Stimulated activated CD8-positive, alpha-beta memory T cell treated with anti-CD3 and anti-CD28 coated beads, Interleukin-12 subunit alpha, Interleukin-12 subunit beta, amount 100 ng/mL, for 1 hour (primary cell): ENCODE results near the gene PCDHGA2.
"Not testable (repeated sequence)": the region's sequence is repeated elsewhere in the genome, so short reads cannot be mapped to it uniquely, and the experiment has no call there.

Source experiments
- DNase-seq: peaks from one replicate; pipeline ENCODE4 v3.0.0-alpha.2; 2020; ENCODE audit warnings: low read depth

Gene PCDHGA2

DNA sequence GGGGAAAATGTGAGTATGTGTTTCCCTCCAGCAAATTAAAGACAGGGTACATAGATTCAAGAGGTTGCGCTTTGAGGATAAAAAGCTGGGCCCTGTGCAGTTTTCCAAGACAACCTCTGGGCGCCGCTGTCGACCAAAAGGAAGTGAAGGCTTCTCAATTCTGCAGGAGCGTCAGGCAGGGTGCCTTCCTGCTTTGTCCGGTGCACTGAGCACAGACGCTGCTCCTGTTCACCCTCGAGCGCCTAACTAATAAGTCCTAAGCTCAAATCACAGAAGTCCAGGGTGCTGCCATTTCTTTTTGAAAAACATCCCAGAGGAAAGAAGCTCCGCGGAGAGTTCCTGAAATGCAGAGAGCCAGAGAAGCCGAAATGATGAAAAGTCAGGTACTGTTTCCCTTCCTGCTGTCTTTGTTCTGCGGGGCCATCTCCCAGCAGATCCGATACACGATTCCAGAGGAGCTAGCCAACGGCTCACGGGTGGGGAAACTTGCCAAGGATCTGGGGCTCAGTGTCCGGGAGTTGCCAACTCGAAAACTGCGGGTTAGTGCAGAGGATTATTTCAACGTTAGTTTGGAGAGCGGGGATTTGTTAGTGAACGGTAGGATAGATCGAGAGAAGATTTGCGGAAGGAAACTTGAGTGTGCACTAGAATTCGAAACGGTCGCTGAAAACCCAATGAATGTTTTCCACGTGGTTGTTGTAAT lies 11.5 kb downstream of the PCDHGA2 start, which contains the start of gene PCDHGB1:
PCDHGB1 (plus strand) TSS at position 183 of the 703 bp plus-strand sequence; CDS start at position 345, 162 bp downstream.
- no peak for DNase-seq

DNA sequence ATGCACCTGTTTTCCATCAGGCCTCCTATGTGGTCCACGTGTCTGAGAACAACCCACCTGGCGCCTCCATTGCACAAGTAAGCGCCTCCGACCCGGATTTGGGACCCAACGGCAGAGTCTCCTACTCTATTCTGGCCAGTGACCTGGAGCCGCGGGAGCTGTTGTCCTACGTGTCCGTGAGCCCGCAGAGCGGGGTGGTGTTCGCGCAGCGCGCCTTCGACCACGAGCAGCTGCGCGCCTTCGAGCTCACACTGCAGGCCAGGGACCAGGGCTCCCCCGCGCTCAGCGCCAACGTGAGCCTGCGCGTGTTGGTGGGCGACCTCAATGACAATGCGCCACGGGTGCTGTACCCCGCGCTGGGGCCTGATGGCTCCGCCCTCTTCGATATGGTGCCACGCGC lies 13.0 kb downstream of the PCDHGA2 start:
- no peak for DNase-seq

DNA sequence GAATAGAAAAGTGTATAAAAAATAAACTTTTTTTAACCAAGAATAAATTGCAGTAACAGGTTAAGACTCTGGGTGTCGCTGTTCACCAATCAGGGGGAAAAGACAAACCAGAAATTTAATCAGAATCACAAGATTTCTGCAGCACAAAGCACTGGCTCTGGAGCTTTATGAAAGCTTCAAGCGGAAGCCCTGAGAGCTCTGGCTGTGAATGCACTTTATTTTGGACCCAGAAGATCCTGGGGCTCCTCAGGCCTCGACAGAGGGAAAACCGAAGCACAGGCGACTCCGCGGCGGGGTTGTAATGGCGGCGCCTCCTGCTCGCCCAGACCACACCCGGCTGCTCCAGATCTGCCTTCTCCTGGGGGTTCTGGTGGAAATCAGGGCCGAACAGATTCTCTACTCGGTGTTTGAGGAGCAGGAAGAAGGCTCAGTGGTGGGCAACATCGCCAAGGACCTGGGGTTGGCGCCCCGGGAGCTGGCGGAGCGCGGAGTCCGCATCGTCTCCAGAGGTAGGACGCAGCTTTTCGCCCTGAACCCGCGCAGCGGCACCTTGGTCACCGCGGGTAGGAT lies 16.4 kb downstream of the PCDHGA2 start, which contains the start of gene PCDHGA4:
PCDHGA4 (plus strand) TSS at position 122 of the 570 bp plus-strand sequence; CDS start at position 209, 87 bp downstream.
- DNase-seq, result no peak

DNA sequence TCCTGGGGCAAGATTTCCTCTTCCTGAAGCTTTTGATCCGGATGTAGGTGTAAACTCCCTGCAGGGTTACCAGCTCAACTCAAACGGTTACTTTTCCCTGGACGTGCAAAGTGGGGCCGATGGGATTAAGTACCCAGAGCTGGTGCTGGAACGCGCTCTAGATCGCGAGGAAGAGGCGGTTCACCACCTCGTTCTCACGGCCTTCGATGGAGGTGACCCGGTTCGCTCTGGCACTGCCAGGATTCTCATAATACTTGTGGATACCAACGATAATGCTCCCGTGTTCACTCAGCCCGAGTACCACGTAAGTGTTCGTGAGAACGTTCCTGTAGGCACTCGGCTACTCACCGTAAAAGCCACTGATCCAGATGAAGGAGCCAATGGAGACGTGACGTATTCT lies 17.1 kb downstream of the PCDHGA2 start:
- no peak for DNase-seq

DNA sequence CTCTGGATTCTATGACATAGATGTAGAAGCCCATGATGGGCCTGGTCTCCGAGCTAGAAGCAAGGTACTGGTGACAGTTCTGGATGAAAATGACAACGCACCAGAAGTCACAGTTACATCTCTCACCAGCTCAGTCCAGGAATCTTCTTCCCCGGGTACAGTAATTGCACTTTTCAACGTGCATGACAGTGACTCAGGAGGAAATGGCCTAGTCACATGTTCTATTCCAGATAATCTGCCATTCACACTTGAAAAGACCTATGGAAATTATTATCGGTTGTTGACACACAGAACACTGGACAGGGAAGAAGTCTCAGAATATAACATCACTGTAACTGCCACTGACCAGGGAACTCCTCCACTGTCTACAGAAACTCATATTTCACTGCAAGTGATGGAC lies 17.6 kb downstream of the PCDHGA2 start:
- DNase-seq, result no peak

DNA sequence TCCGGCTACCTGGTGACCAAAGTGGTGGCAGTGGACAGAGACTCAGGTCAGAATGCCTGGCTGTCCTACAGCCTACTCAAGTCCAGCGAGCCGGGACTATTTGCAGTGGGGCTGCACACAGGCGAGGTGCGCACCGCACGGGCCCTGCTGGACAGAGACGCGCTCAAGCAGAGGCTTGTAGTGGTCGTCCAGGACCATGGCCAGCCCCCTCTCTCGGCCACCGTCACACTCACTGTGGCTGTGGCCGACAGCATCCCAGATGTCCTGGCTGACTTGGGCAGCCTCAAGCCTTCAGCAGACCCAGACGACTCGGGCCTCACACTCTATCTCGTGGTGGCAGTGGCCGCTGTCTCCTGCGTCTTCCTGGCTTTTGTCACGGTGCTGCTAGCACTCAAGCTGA lies 18.4 kb downstream of the PCDHGA2 start:
- DNase-seq, result no peak

DNA sequence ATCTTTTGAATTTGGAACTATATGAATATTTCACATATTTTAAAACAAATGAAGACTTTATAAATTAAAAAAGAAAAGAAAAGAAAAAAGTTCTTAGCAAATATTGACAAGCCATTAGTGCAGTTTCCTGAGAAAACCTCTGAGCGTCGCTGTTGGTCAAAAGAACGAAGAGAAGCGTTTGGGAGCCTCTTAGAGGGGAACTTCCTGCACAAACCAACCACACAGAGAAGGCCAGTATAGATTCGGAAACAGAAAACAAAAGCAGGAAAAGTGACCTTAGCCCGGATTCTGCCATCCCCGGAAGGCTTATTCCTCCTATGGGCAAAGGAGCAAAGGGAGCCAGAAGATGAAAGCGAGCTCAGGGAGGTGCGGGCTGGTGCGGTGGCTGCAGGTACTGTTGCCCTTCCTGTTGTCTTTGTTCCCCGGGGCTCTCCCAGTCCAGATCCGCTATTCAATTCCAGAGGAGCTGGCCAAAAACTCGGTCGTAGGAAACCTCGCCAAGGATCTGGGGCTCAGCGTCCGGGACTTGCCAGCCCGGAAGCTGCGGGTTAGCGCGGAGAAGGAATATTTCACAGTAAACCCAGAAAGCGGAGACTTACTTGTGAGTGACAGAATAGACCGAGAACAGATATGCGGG lies 21.3 kb downstream of the PCDHGA2 start, which contains the start of gene PCDHGB2:
PCDHGB2 (plus strand) TSS at position 205 of the 637 bp plus-strand sequence; CDS start at position 347, 142 bp downstream.
- DNase-seq, result no peak

DNA sequence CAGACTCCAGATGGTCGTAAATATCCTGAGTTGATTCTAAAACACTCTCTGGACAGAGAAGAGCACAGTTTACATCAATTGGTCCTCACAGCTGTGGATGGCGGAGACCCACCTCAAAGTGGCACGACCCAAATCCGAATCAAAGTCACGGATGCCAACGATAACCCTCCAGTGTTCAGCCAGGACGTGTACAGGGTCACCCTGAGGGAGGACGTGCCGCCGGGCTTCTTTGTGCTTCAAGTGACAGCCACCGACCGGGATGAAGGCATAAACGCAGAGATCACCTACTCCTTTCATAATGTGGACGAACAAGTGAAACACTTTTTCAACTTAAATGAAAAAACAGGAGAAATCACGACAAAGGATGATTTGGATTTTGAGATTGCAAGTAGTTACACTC lies 22.1 kb downstream of the PCDHGA2 start:
- DNase-seq, result no peak

DNA sequence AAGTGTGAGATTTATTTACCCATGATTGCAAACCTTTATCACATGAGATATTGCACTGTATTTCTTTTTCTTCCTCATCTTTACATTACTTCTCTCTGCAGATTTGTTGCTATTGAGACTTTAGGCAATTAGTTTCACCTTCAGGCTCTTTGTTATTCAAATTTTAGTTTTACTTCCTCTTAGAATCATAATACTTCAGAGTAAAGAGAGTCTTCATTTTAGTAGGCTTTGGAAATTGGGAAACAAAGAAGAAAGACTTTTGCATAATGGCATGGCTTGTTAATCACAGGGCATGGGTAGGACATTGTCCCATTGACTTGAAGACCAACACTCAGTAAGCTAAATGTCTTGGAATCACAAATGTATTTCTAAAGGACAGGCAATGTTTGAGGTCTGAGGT lies 24.2 kb downstream of the PCDHGA2 start:
- DNase-seq, result no peak

DNA sequence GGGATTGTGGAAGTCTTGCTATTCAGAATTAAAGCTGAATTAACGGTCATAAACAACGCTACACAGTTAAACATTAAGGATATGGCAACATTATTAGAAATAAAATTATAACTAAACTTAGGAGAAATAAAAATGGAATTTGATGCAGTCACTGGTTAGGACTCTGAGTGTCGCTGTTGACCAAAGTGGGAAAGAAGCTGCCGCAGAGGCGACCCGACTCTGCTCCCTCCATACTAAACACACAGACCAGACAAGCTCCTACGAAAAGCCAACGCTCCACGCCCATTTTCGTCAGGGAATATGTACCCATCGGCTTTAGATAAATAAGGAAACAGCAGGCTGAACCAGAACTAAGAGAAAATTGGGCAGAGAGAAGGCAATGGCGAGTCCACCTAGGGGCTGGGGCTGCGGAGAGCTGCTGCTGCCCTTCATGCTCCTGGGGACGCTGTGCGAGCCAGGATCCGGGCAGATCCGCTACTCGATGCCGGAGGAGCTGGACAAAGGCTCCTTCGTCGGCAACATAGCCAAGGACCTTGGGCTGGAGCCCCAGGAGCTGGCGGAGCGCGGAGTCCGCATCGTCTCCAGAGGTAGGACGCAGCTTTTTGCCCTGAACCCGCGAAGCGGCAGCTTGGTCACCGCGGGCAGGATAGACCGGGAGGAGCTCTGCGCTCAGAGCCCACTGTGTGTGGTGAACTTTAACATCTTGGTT lies 25.5 kb downstream of the PCDHGA2 start, which contains the start of gene PCDHGA5:
PCDHGA5 (plus strand) TSS at position 211 of the 709 bp plus-strand sequence; CDS start at position 380, 169 bp downstream.
- no peak for DNase-seq

DNA sequence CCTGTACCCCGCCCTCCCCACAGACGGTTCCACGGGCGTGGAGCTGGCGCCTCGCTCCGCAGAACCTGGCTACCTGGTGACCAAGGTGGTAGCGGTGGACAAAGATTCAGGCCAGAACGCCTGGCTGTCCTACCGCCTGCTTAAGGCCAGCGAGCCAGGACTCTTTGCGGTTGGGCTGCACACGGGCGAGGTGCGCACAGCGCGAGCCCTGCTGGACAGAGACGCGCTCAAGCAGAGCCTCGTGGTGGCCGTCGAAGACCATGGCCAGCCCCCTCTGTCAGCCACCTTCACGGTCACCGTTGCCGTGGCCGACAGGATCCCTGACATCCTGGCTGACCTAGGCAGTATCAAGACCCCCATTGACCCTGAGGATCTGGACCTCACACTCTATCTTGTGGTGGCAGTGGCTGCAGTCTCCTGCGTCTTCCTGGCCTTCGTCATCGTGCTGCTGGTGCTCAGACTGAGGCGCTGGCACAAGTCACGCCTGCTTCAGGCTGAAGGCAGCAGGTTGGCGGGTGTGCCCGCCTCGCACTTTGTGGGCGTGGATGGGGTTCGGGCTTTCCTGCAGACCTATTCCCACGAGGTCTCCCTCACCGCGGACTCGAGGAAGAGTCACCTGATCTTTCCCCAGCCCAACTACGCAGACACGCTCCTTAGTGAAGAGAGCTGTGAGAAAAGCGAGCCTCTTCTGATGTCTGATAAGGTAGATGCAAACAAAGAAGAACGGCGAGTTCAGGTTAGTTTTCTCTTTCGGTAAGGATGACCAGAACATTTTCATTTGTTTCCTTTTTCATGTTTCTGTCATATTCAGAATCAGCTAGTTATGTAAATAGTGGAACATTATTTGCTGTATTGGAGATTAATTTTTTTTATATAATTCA lies 27.7 kb downstream of the PCDHGA2 start:
- DNase-seq, result no peak

DNA sequence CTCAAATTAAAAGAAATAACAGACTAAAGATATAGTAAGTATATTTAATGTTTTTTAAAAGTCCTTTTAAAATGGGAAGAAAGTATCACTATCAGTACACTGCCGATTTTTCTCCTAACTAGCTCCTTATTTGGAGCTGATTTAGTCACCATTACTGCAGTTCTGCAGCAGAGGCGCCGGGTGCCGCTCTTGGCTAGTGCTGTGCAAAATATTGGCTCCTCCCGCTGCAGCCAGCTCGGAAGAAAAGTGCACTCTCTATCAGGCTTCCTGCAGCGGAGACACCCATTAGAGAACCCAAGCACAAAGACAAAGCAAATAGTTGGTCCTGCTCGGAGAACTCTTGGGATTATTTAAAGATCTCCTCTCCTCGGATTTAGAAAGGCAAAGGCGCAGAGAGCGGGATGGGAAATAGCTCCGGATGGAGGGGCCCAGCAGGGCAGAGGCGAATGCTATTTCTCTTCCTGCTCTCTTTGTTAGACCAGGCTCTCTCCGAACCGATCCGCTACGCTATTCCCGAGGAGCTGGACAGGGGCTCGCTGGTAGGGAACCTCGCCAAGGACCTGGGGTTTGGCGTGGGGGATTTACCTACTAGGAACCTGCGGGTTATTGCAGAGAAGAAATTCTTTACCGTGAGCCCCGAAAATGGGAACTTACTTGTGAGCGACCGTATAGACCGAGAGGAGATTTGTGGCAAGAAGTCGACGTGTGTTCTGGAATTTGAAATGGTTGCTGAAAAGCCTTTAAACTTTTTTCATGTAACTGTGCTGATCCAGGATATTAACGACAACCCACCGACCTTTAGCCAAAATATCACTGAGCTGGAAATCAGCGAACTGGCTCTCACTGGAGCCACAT lies 31.7 kb downstream of the PCDHGA2 start, which contains the start of gene PCDHGB3:
PCDHGB3 (plus strand) TSS at position 249 of the 855 bp plus-strand sequence; CDS start at position 402, 153 bp downstream.
- DNase-seq, result no peak

DNA sequence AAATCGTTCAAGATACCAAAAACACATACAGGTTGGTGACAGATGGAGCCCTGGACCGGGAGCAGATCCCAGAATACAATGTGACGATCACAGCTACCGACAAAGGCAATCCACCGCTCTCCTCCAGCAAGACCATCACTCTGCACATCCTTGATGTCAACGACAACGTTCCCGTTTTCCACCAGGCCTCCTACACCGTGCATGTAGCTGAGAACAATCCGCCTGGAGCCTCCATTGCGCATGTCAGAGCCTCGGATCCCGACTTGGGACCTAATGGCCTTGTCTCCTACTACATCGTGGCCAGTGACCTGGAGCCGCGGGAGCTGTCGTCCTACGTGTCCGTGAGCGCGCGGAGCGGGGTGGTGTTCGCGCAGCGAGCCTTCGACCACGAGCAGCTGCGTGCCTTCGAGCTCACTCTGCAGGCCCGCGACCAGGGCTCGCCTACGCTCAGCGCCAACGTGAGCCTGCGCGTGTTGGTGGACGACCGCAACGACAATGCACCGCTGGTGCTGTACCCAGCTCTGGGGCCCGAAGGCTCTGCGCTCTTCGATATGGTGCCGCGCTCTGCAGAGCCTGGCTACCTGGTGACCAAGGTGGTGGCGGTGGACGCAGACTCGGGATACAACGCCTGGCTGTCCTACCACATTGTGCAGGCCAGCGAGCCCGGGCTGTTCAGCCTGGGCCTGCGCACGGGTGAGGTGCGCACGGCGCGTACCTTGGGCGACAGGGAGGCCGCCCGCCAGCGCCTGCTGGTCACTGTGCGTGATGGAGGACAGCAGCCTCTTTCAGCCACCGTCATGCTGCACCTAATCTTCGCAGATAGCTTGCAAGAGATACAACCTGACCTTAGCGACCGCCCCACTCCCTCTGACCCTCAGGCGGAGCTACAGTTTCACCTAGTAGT lies 33.3 kb downstream of the PCDHGA2 start:
- no peak for DNase-seq

DNA sequence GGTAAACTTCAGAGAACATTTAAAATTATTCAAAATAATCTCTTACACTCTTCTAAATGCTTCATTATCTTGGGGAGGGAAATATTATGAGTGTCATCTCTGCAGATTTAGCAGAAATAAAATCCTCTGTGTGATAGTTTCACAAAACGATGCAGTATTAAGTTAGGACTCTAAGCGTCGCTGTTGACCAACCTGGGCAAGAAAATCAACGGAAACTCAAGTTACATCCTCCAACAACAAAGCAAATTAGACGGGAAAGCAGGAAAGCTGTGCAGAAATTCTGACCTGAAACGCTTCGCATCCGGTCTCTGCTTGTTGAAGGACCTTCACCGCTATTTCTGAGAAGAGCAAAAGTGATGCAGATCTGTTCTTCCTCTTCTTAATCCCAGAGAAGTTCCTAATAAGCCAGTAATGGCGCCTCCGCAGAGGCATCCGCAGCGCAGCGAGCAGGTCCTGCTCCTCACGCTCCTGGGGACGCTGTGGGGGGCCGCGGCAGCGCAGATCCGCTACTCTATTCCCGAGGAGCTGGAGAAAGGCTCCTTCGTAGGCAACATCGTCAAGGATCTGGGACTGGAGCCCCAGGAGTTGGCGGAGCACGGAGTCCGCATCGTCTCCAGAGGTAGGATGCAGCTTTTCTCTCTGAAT lies 35.2 kb downstream of the PCDHGA2 start, which contains the start of gene PCDHGA6:
PCDHGA6 (plus strand) TSS at position 219 of the 645 bp plus-strand sequence; CDS start at position 412, 193 bp downstream.
- DNase-seq, result no peak

DNA sequence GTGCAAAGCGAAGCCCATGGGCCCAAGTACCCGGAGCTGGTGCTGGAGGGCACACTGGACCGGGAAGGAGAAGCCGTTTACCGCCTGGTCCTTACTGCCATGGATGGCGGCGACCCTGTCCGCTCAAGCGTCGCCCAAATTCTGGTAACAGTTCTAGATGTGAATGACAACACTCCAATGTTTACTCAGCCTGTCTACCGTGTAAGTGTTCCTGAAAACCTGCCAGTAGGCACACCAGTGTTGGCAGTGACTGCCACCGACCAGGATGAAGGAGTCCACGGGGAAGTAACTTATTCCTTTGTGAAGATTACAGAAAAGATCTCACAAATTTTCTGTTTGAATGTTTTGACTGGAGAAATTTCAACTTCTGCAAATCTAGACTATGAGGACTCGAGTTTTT lies 36.1 kb downstream of the PCDHGA2 start:
- no peak for DNase-seq

DNA sequence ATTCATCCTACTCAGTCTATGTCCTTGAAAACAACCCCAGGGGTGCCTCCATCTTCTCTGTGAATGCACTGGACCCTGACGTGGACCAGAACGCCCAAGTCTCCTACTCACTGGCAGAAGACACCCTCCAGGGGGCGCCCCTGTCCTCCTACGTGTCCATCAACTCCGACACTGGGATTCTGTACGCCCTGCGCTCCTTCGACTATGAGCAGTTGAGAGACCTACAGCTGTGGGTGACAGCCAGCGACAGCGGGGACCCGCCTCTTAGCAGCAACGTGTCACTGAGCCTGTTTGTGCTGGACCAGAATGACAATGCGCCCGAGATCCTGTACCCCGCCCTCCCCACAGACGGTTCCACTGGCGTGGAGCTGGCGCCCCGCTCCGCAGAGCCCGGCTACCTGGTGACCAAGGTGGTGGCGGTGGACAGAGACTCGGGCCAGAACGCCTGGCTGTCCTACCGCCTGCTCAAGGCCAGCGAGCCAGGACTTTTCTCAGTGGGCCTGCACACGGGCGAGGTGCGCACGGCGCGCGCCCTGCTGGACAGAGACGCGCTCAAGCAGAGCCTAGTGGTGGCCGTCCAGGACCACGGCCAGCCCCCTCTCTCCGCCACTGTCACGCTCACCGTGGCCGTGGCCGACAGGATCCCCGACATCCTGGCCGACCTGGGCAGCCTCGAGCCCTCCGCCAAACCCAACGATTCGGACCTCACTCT lies 37.0 kb downstream of the PCDHGA2 start:
- not testable (repeated sequence) for DNase-seq

DNA sequence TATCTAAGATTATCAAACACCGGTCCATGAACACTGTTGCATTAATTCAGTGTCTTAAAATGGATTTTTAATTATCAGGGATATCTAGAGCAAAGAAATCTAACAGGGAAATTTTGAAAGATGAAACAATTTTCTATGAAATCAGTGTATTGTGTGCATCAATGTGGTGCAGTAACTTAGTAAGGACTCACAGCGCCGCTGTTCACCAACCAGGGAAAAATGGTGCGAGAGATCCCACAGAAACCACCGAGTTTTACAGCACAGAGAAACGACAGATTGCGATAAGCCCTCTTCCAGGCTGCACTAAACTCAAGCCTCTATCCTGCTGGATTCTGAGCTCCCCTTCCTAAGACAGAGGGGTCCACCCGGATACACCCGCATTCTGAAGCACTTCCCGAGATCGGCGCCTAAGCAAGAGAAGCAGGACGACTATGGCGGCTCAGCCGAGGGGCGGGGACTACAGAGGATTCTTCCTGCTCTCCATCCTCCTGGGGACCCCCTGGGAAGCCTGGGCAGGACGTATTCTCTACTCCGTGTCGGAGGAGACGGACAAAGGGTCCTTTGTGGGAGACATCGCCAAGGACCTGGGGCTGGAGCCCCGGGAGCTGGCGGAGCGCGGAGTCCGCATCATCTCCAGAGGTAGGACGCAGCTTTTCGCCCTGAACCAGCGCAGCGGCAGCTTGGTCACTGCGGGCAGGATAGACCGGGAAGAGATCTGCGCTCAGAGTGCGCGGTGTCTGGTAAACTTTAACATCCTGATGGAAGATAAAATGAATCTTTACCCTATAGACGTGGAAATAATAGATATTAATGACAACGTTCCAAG lies 44.1 kb downstream of the PCDHGA2 start, which contains the start of gene PCDHGA7:
PCDHGA7 (plus strand) TSS at position 274 of the 826 bp plus-strand sequence; CDS start at position 432, 158 bp downstream.
- DNase-seq, result no peak
